Uterus (tissue), 4 donors: ENCODE results near the gene FAM72B. TPM values are rescaled to one million over a fixed set of nuclear protein-coding genes. Genes with fewer than 3 reads are reported as not detected.
"Not testable (repeated sequence)": the region's sequence is repeated elsewhere in the genome, so short reads cannot be mapped to it uniquely, and the experiment has no call there.

Experiments
- DNase-seq, 2 donors: peaks; one replicate each; pipeline ENCODE4 v3.0.0-alpha.2; 2019 to 2020
- H3K27ac ChIP-seq, 2 donors: fragments of 200-600 bp; sonication (generic); 1 replicate in 1 of 2; 2 replicates in 1 of 2; pipeline ENCODE4 v1.5.1; 2016 to 2018
- H3K27me3 ChIP-seq, 2 donors: fragments of 200-600 bp; sonication (generic); one replicate each; pipeline ENCODE4 v1.5.1; 2018 to 2019; ENCODE audit warnings: control low read depth in 1 of 2
- H3K36me3 ChIP-seq, 2 donors: fragments of 200-600 bp; sonication (generic); one replicate each; pipeline ENCODE4 v1.5.1; 2019; ENCODE audit warnings: control low read depth in 1 of 2
- H3K4me1 ChIP-seq, 2 donors: fragments of 200-600 bp; sonication (generic); one replicate each; pipeline ENCODE4 v1.5.1; 2018 to 2019; ENCODE audit warnings: control low read depth in 1 of 2
- H3K4me3 ChIP-seq, 2 donors: fragments of 200-600 bp; sonication (generic); 1 replicate in 1 of 2; 2 replicates in 1 of 2; pipeline ENCODE4 v1.5.1; 2018 to 2019; ENCODE audit warnings: mild to moderate bottlenecking in 1 of 2
- H3K9me3 ChIP-seq, 2 donors: fragments of 200-600 bp; sonication (generic); one replicate each; pipeline ENCODE4 v1.5.1; 2019; ENCODE audit warnings: control low read depth in 1 of 2
- intact Hi-C: fragments of 100-400 bp; cut with DNase I; formaldehyde crosslinking; loops from one replicate; pipeline ENCODE4 v1.15.1; 2023; ENCODE audit warnings: low total_unique reads
- total RNA-seq, 4 donors: library from RNA; depleted of rRNA in 3 of 4; stranded (reverse); fragments of >200 nt in 3 of 4; gene quantifications; one replicate each; pipeline versions ENCODE4 v1.1.0 to v1.2.4, GENCODE V29; 2014 to 2023
- TF ChIP-seq, protein P1 (sequence below), 4 experiments: fragments of 200-600 bp in 2 of 4; fragments of 450-650 bp in 2 of 4; sonication (generic) in 2 of 4; IDR thresholded peaks; one replicate each; pipeline ENCODE4 v1.5.1; 2016 to 2019; ENCODE audit warnings: antibody characterized with exemption in 4 of 4, mild to moderate bottlenecking in 2 of 4, moderate library complexity in 1 of 4
- donor health status: DM: yes; HTN: yes; CAD: no.

The FAM72B gene
- total RNA-seq, 4 donors from 2014 or later: 1.0 to 4.6 TPM; not detected in 2

GRCh38 chr1:121155671-121156358, 28.3 kb downstream of the FAM72B start:
- intact Hi-C loops, H3K27me3 ChIP-seq, H3K4me1 ChIP-seq, H3K36me3 ChIP-seq, DNase-seq, H3K27ac ChIP-seq, H3K4me3 ChIP-seq, H3K9me3 ChIP-seq: not testable (repeated sequence)

DNA sequence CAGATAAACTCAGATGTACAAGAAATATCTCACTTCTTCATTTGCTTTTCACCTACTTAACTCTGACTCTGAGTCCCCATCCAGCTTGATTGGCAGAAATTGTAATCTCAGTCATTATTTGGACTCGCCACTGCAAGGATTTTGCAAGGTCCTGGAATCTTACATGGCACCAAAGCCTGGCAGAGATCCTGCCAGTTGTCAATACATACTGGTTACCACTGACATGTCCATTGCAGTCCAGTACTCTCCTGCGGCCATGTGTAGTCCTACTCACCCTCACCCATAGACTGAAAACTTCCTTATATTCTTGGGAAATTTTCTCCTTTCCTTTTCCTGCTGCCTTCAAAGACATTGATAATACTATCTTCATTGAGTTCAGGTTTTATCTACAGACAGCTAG, 29.3 kb downstream of the FAM72B start:
- H3K9me3 ChIP-seq, H3K4me3 ChIP-seq, intact Hi-C loops, DNase-seq, H3K36me3 ChIP-seq, H3K27ac ChIP-seq, H3K4me1 ChIP-seq, H3K27me3 ChIP-seq: not testable (repeated sequence)

- H3K36me3 ChIP-seq, H3K27me3 ChIP-seq, intact Hi-C loops, H3K27ac ChIP-seq, H3K9me3 ChIP-seq, DNase-seq, H3K4me3 ChIP-seq, H3K4me1 ChIP-seq: not testable (repeated sequence)
These were observed 31.4 kb downstream of the FAM72B start for GRCh38 chr1:121152788-121153187.

- DNase-seq, H3K9me3 ChIP-seq, H3K4me1 ChIP-seq, intact Hi-C loops, H3K4me3 ChIP-seq, H3K27me3 ChIP-seq, H3K27ac ChIP-seq, H3K36me3 ChIP-seq: not testable (repeated sequence)
These were observed 32.8 kb downstream of the FAM72B start for GRCh38 chr1:121151294-121151693.

GRCh38 chr1:121148489-121149190, 35.5 kb downstream of the FAM72B start:
- H3K9me3 ChIP-seq, intact Hi-C loops, DNase-seq, H3K27ac ChIP-seq, H3K4me3 ChIP-seq, H3K4me1 ChIP-seq, H3K36me3 ChIP-seq, H3K27me3 ChIP-seq: not testable (repeated sequence)
- TF ChIP-seq, protein P1, sequence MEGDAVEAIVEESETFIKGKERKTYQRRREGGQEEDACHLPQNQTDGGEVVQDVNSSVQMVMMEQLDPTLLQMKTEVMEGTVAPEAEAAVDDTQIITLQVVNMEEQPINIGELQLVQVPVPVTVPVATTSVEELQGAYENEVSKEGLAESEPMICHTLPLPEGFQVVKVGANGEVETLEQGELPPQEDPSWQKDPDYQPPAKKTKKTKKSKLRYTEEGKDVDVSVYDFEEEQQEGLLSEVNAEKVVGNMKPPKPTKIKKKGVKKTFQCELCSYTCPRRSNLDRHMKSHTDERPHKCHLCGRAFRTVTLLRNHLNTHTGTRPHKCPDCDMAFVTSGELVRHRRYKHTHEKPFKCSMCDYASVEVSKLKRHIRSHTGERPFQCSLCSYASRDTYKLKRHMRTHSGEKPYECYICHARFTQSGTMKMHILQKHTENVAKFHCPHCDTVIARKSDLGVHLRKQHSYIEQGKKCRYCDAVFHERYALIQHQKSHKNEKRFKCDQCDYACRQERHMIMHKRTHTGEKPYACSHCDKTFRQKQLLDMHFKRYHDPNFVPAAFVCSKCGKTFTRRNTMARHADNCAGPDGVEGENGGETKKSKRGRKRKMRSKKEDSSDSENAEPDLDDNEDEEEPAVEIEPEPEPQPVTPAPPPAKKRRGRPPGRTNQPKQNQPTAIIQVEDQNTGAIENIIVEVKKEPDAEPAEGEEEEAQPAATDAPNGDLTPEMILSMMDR (IDR thresholded peaks at IDR 0.05): peak in 1 of 4 experiments; percentile 18

DNA sequence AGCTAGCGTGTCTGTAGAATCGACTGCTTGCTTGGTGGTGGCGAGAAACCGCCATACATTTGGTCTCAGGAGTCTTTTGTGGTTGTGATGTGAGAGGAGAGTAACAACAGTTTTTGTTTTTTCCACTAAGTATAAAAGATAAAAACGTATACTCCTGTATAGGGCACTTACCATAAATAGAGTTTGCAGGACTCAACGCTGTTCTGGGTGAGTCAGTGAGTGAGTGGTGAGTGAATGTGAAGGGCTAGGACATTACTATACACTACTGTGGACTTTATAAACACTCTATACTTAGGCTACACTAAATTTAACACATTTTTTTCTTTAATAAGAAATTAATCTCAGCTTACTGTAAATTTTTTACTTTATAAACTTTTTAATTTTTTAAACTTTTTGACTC, 43.7 kb downstream of the FAM72B start:
- H3K27ac ChIP-seq, intact Hi-C loops, H3K4me1 ChIP-seq, DNase-seq, H3K27me3 ChIP-seq, H3K9me3 ChIP-seq, H3K36me3 ChIP-seq, H3K4me3 ChIP-seq: not testable (repeated sequence)

DNA sequence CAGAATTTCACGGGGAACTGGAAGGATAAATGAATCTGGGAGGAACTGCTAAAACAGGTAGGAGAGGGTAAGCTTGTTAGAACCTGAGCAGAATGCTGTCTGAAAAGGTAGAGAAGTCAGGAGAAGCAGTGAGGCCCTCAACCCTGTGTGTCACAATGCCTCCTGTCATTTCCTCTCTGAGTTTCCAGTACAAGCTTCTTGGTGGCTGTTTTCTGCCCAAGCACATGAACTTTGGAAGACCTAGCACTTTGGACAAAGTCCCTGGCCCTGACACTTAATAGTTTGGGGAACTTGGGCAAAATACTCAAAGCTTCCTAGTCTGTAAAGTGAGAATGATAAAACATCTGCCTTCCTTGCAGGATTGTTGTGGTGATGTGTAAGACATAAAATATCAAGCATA, 52.6 kb downstream of the FAM72B start:
- H3K27ac ChIP-seq, DNase-seq, H3K4me3 ChIP-seq, H3K4me1 ChIP-seq, intact Hi-C loops, H3K36me3 ChIP-seq, H3K9me3 ChIP-seq, H3K27me3 ChIP-seq: not testable (repeated sequence)

GRCh38 chr1:121118480-121118824, 65.7 kb downstream of the FAM72B start:
- intact Hi-C loops, H3K9me3 ChIP-seq, H3K4me1 ChIP-seq, H3K27me3 ChIP-seq, DNase-seq, H3K36me3 ChIP-seq: not testable (repeated sequence)
- Histone ChIP-seq H3K4me3 (peak overlapping the region; percentile 31 to 43), H3K27ac (peak overlapping the region; percentile 81 to 84)

Other genes with a start within 250 kb of the FAM72B start
- gene SRGAP2C, start 635 bp upstream of the FAM72B start, total RNA-seq: 10 to 100 TPM; 17.6 to 47.6 (median 32.4) TPM